Keratinocyte (primary cell): ENCODE data around the gene QPCT. TPM values are rescaled to one million over a fixed set of nuclear protein-coding genes. Genes with fewer than 3 reads are reported as not detected.

Source experiments
- DNase-seq: peaks from one replicate; pipeline ENCODE4 v3.0.0-alpha.2; 2011; ENCODE audit warnings: low read depth, missing footprints, low spot score
- FAIRE-seq: peaks from 2 replicates; lab custom pipeline; 2011; peaks lifted over from hg19 to GRCh38; lab: Jason Lieb, UNC
- H2AFZ ChIP-seq: 2 replicates; pipeline ENCODE4 v1.6.0; 2012; ENCODE audit warnings: low read length, control low read depth, inconsistent platforms; ENCODE audit not compliant: control insufficient read depth
- H3K27ac ChIP-seq: 2 replicates; pipeline ENCODE4 v1.5.1; 2011; ENCODE audit warnings: low read length; ENCODE audit not compliant: control insufficient read depth, insufficient read depth
- H3K27me3 ChIP-seq: 3 replicates; pipeline ENCODE4 v1.6.0; 2011; ENCODE audit warnings: low read length; ENCODE audit not compliant: control insufficient read depth, insufficient read depth; ENCODE audit errors: extremely low read depth
- H3K36me3 ChIP-seq, 2 experiments: 2 replicates in 1 of 2; 3 replicates in 1 of 2; pipeline ENCODE4 v1.5.1; 2011; ENCODE audit warnings: low read length in 2 of 2, mild to moderate bottlenecking in 1 of 2; ENCODE audit not compliant: control insufficient read depth in 2 of 2, insufficient read depth in 2 of 2; ENCODE audit errors: extremely low read depth in 1 of 2
- H3K4me1 ChIP-seq: 3 replicates; pipeline ENCODE4 v1.5.1; 2011; ENCODE audit warnings: low read length; ENCODE audit not compliant: control insufficient read depth, insufficient read depth; ENCODE audit errors: extremely low read depth
- H3K4me2 ChIP-seq: 3 replicates; pipeline ENCODE4 v1.6.0; 2011; ENCODE audit warnings: low read depth, low read length; ENCODE audit not compliant: control insufficient read depth, insufficient read depth; ENCODE audit errors: extremely low read depth
- H3K4me3 ChIP-seq, 3 experiments: fragments of 200-600 bp in 1 of 3; sonication (generic) in 1 of 3; 2 replicates in 2 of 3; 3 replicates in 1 of 3; pipeline ENCODE4 v1.5.1; 2011 to 2016; ENCODE audit warnings: low read length in 3 of 3, mild to moderate bottlenecking in 3 of 3, control low read depth in 2 of 3, inconsistent platforms in 1 of 3, low read depth in 1 of 3, mixed read lengths in 1 of 3, mixed run types in 1 of 3, moderate library complexity in 1 of 3; ENCODE audit not compliant: control insufficient read depth in 2 of 3, insufficient read depth in 2 of 3; ENCODE audit errors: extremely low read depth in 1 of 3
- H3K79me2 ChIP-seq: 2 replicates; pipeline ENCODE4 v1.6.0; 2012; ENCODE audit warnings: low read length; ENCODE audit not compliant: control insufficient read depth, insufficient read depth
- H3K9ac ChIP-seq: 3 replicates; pipeline ENCODE4 v1.6.0; 2011; ENCODE audit warnings: low read length; ENCODE audit not compliant: control insufficient read depth, insufficient read depth; ENCODE audit errors: extremely low read depth
- H3K9me1 ChIP-seq: 3 replicates; pipeline ENCODE4 v1.6.0; 2011; ENCODE audit warnings: low read length; ENCODE audit not compliant: control insufficient read depth, insufficient read depth; ENCODE audit errors: extremely low read depth
- H3K9me3 ChIP-seq: 2 replicates; pipeline ENCODE4 v1.5.1; 2012; ENCODE audit warnings: low read depth, low read length; ENCODE audit not compliant: control insufficient read depth
- H4K20me1 ChIP-seq: 3 replicates; pipeline ENCODE4 v1.6.0; 2011; ENCODE audit warnings: low read length; ENCODE audit not compliant: control insufficient read depth, insufficient read depth; ENCODE audit errors: extremely low read depth
- CTCF ChIP-seq, 3 experiments: IDR thresholded peaks in 1 of 3; conservative IDR thresholded peaks in 1 of 3; optimal IDR thresholded peaks in 1 of 3; 2 replicates in 2 of 3; 3 replicates in 1 of 3; pipeline versions ENCODE3 to v1.5.1; 2011; ENCODE audit warnings: low read length in 3 of 3, mild to moderate bottlenecking in 3 of 3, moderate library complexity in 2 of 3, control low read depth in 1 of 3, inconsistent platforms in 1 of 3; ENCODE audit not compliant: insufficient read depth in 2 of 3; ENCODE audit errors: extremely low read depth in 1 of 3
- EZH2 ChIP-seq: IDR thresholded peaks from one replicate; pipeline ENCODE4 v1.6.1; 2012; ENCODE audit warnings: inconsistent platforms, mild to moderate bottlenecking, low read length, moderate library complexity
- dilution Hi-C: fragments of 300-500 bp; cut with MboI; formaldehyde crosslinking; loops from one replicate; pipeline ENCODE4 v1.7.0; 2020; ENCODE audit warnings: low sequenced_read_pairs; ENCODE audit not compliant: extremely low pct_ligation_motif_present
- polyA plus RNA-seq, 5 experiments: library from polyadenylated mRNA; depleted of rRNA in 3 of 5; stranded (reverse) in 3 of 5; stranded (forward) in 1 of 5; unstranded in 1 of 5; fragments of >200 nt; gene quantifications; 1 replicate in 1 of 5; 2 replicates in 3 of 5; 3 replicates in 1 of 5; pipeline versions ENCODE4 v1.2.1 to v1.2.3, GENCODE V29; 2011 to 2012; ENCODE audit warnings: missing spikeins in 2 of 5, low read depth in 1 of 5, low replicate concordance in 1 of 5

The QPCT gene
- polyA plus RNA-seq, 1 donor (not counting 4 experiments of a cell fraction or from before 2014, with no cell fraction given): 11.6 TPM

DNA sequence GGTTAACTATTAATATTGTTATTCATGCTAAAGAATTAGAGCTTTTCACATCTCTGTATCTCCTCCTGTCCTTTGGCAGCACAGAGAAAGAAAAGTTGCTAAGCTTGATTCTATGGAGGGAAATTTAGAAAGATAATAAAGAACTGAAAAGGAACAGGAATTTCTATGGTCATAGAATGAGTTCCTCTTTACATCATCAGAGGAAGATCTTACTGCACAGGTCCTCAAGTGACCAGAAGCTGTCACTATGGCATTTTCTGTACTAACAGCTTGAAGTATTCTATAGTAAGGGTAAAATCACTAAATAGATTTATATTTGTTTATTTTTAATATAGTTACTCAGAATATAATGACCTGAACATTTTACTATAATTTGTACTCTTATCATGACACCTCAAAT, 13.7 kb upstream of the QPCT start:
- no peaks in the 10 kb centered on the region for H3K9me1 ChIP-seq
- FAIRE-seq (no peak), DNase-seq (no peak)
- H4K20me1 ChIP-seq: no peaks in the 10 kb centered on the region
- H3K27me3 ChIP-seq: no peaks in the 10 kb centered on the region
- H3K36me3 ChIP-seq: no peaks in the 10 kb centered on the region
- H2AFZ ChIP-seq: no peak overlapping the region
- dilution Hi-C loops: no loop called here
- H3K9me3 ChIP-seq: no peaks in the 10 kb centered on the region
- H3K79me2 ChIP-seq: no peaks in the 10 kb centered on the region
- H3K9ac ChIP-seq: no peak overlapping the region
- peaks cover 2% of the 10 kb centered on the region for H3K4me1 ChIP-seq
- TF ChIP-seq CTCF (optimal IDR thresholded peaks at IDR 0.05 in 1 of 3, IDR thresholded peaks at IDR 0.05 in 1 of 3, conservative IDR thresholded peaks at IDR 0.05 in 1 of 3; ENCODE audit: extremely low read depth in 1 of 3, insufficient read depth in 2 of 3, low read length in 3 of 3) (no peak), EZH2 (no peak)
- H3K4me2 ChIP-seq: no peak overlapping the region
- H3K27ac ChIP-seq: no peak overlapping the region
- no peak overlapping the region for H3K4me3 ChIP-seq

GRCh38 chr2:37332560-37332959, 11.9 kb upstream of the QPCT start:
- Histone ChIP-seq H3K4me1 (no peaks in the 10 kb centered on the region), H3K27ac (no peak overlapping the region), H3K79me2 (no peaks in the 10 kb centered on the region), H3K9me1 (no peaks in the 10 kb centered on the region), H3K36me3 (no peaks in the 10 kb centered on the region), H2AFZ (no peak overlapping the region), H4K20me1 (no peaks in the 10 kb centered on the region), H3K27me3 (no peaks in the 10 kb centered on the region), H3K9me3 (no peaks in the 10 kb centered on the region), H3K4me3 (no peak overlapping the region), H3K4me2 (no peak overlapping the region), H3K9ac (no peak overlapping the region)
- no peak for DNase-seq
- dilution Hi-C loops: no loop called here
- TF ChIP-seq CTCF (optimal IDR thresholded peaks at IDR 0.05 in 1 of 3, IDR thresholded peaks at IDR 0.05 in 1 of 3, conservative IDR thresholded peaks at IDR 0.05 in 1 of 3; ENCODE audit: extremely low read depth in 1 of 3, insufficient read depth in 2 of 3, low read length in 3 of 3) (no peak), EZH2 (no peak)
- no peak for FAIRE-seq
